ENCODE results near the gene CD200R1L. TPM values are rescaled to one million over a fixed set of nuclear protein-coding genes. Genes with fewer than 3 reads are reported as not detected.

Gene CD200R1L
- total and polyA plus RNA-seq, 2 of the 4 experiments (the other 2 are of a cell fraction) = not detected

GRCh38 chr3:112779011-112779410 is 67.7 kb downstream of the CD200R1L start:
- DNase-seq (no peak), ATAC-seq (ENCODE audit: low read depth) (no peak)
- H3K4ac ChIP-seq (ENCODE audit: low read depth, low read length) = peak overlapping the region; percentile 18; the same call in 1 of the 2 replicates
- H3K4me2 ChIP-seq (ENCODE audit: low read depth, low read length) = no peak overlapping the region
- H4K8ac ChIP-seq (ENCODE audit: low read depth in 2 of 2, low read length in 2 of 2) = peak overlapping the region in 1 of 2 experiments; percentile 81; a peak in 3 of 4 replicates
- ChIA-PET POLR2A (ENCODE audit: unreplicated experiment) (no interaction called here), CTCF (no interaction called here)
- H2AK9ac ChIP-seq (replicated peaks; ENCODE audit: low read depth, low read length, poor library complexity) = no peak overlapping the region
- peak overlapping the region; percentile 82; the same call in 1 of the 2 replicates for H4K5ac ChIP-seq (ENCODE audit: low read depth, low read length)
- H3K9ac ChIP-seq (ENCODE audit: low read depth, low read length) = no peak overlapping the region
- no peaks in the 10 kb centered on the region for H4K20me1 ChIP-seq (ENCODE audit: insufficient read depth, low read length)
- peak overlapping the region; percentile 60; the same call in 1 of the 2 replicates for H2AK5ac ChIP-seq (ENCODE audit: low read depth, low read length)
- intact Hi-C loops (cut with micrococcal nuclease) = no loop called here
- peak overlapping the region; percentile 88 for H2BK5ac ChIP-seq (ENCODE audit: low read depth, low read length, poor library complexity, severe bottlenecking)
- H3K36me3 ChIP-seq (ENCODE audit: control insufficient read depth, insufficient read depth, low read length) = no peaks in the 10 kb centered on the region
- H2BK15ac ChIP-seq (ENCODE audit: low read depth, low read length) = peak overlapping the region; percentile 75; the same call in 1 of the 3 replicates
- dilution Hi-C loops (cut with HindIII; ENCODE audit: low sequenced_read_pairs, unreplicated experiment) = no loop called here
- H4K91ac ChIP-seq (ENCODE audit: insufficient read depth, low read depth, low read length) = 0 out of 2 replicates have a peak overlapping the region, but pooled peaks have one; percentile 38
- peak overlapping the region; percentile 94 for H3K18ac ChIP-seq (ENCODE audit: low read depth, low read length)
- peak overlapping the region; percentile 26; the same call in 1 of the 2 replicates for H3K56ac ChIP-seq (ENCODE audit: extremely low read depth, insufficient read depth, low read length)
- in situ Hi-C loops (cut with MboI; ENCODE audit: low sequenced_read_pairs) = no loop called here
- H3K27me3 ChIP-seq (ENCODE audit: control insufficient read depth, insufficient read depth, low read length) = no peaks in the 10 kb centered on the region
- H2AFZ ChIP-seq (replicated peaks; ENCODE audit: low read length, poor library complexity) = no peak overlapping the region
- peaks cover 38% of the 10 kb centered on the region for H3K4me1 ChIP-seq (ENCODE audit: control insufficient read depth, insufficient read depth, low read length)
- H3K79me1 ChIP-seq (ENCODE audit: low read depth in 1 of 2, low read length in 2 of 2) = no peaks in the 10 kb centered on the region
- H3K4me3 ChIP-seq (ENCODE audit: insufficient read depth, low read depth, low read length) = no peak overlapping the region
- H3K9me3 ChIP-seq (ENCODE audit: control insufficient read depth, insufficient read depth, low read length) = no peaks in the 10 kb centered on the region
- H2BK20ac ChIP-seq (ENCODE audit: low read depth, low read length) = peak overlapping the region; percentile 83
- peak overlapping the region; percentile 86 for H2BK120ac ChIP-seq (ENCODE audit: low read depth, low read length)
- peak overlapping the region; percentile 79; the same call in 1 of the 2 replicates for H3K27ac ChIP-seq (ENCODE audit: insufficient read depth, low read length)
- peaks cover 21% of the 10 kb centered on the region for H3K9me1 ChIP-seq (ENCODE audit: insufficient read depth, low read length)
- peak overlapping the region; percentile 10; the same call in 1 of the 2 replicates for H3K23ac ChIP-seq (ENCODE audit: low read depth, low read length)
- TF ChIP-seq RAD21 (IDR thresholded peaks at IDR 0.05; ENCODE audit: low read length) (no peak), CHD1 (IDR thresholded peaks at IDR 0.05; ENCODE audit: low read depth, low read length) (no peak), BHLHE40 (IDR thresholded peaks at IDR 0.05; ENCODE audit: low read depth, low read length) (no peak), MXI1 (IDR thresholded peaks at IDR 0.05; ENCODE audit: borderline replicate concordance, low read depth, low read length) (no peak), RCOR1 (IDR thresholded peaks at IDR 0.05; ENCODE audit: insufficient replicate concordance, low read length) (no peak), CEBPB (IDR thresholded peaks at IDR 0.05; ENCODE audit: low read depth, low read length) (no peak), USF2 (IDR thresholded peaks at IDR 0.05; ENCODE audit: low read depth, low read length) (no peak), SMC3 (IDR thresholded peaks at IDR 0.05; ENCODE audit: low read depth, low read length) (no peak), FOS (IDR thresholded peaks at IDR 0.05; ENCODE audit: low read depth, low read length) (no peak), MAFK (IDR thresholded peaks at IDR 0.05; ENCODE audit: low read depth, low read length) (no peak), MAZ (IDR thresholded peaks at IDR 0.05; ENCODE audit: borderline replicate concordance, low read depth, low read length) (no peak), POLR2A (IDR thresholded peaks at IDR 0.05; ENCODE audit: low read depth, low read length) (no peak), RFX5 (IDR thresholded peaks at IDR 0.05; ENCODE audit: low read depth, low read length) (no peak), NFE2L2 (IDR thresholded peaks at IDR 0.05; ENCODE audit: low read depth, low read length) (no peak), CTCF (conservative IDR thresholded peaks at IDR 0.05; ENCODE audit: low read depth, low read length) (no peak)
- TF ChIP-seq, protein P1, sequence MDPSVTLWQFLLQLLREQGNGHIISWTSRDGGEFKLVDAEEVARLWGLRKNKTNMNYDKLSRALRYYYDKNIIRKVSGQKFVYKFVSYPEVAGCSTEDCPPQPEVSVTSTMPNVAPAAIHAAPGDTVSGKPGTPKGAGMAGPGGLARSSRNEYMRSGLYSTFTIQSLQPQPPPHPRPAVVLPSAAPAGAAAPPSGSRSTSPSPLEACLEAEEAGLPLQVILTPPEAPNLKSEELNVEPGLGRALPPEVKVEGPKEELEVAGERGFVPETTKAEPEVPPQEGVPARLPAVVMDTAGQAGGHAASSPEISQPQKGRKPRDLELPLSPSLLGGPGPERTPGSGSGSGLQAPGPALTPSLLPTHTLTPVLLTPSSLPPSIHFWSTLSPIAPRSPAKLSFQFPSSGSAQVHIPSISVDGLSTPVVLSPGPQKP (IDR thresholded peaks at IDR 0.05; ENCODE audit: borderline replicate concordance, low read depth, low read length) = no peak
- BruUV-seq (replicated peaks) = no TSS peak
- no peak overlapping the region for H3K14ac ChIP-seq (replicated peaks; ENCODE audit: low read depth, low read length)
